Measurements from ENCODE around the gene SUN3. TPM values are rescaled to one million over a fixed set of nuclear protein-coding genes. Genes with fewer than 3 reads are reported as not detected.

SUN3 gene
- total and polyA plus RNA-seq, 9 of the 15 experiments (the other 6 are each of a cell fraction or from before 2014, with no cell fraction given) = 0.04 to 0.06 TPM; not detected in 7

GRCh38 chr7:47945261-47946015, 83.5 kb downstream of the SUN3 start (continued):
- TF ChIP-seq HNRNPUL1 (IDR thresholded peaks at IDR 0.05; ENCODE audit: low read length) (no peak), ARID2 (IDR thresholded peaks at IDR 0.05) (peak; percentile 42; the same call in 1 of the 2 replicates)

DNA sequence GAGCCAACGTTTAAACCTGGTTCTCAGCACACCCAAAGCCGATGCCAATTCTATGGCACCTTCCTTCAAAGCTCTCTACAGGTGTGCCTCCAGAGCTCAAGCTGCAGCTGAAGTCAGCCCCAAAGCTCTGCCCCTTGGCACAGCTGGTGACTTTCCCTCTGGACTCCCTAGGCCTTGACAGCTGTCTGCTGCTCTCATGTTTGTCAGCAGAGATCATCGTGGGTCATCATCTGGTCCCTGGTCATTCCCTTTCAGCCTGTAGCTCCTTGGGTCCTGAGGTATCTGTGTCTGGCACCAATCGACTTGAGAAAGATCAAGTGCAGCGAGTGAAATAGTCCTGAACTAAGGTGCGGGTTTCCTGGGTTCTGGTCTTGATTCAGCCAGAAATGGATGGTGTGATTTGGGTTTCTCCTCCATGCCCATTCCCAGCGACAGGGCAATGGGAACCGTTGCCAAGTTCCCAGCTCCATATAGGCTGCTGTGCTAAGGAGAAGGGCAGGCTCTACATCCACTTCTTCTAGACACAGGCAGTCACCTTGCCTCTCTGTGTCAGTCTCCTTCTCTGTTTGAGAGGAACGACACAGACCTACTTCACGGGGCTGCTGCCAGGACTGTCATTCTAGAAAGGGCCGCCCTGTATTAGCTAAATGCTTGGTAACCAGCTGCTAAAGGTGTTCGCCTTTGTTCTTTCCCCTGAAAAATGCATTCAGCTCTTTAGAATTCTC, 84.2 kb downstream of the SUN3 start:
- H2AFZ ChIP-seq (ENCODE audit: low read depth, low read length) = no peak overlapping the region
- H3K4me1 ChIP-seq (replicated peaks in 1 of 2; ENCODE audit: control insufficient read depth in 2 of 2, insufficient read depth in 2 of 2, low read length in 2 of 2) = no peaks in the 10 kb centered on the region; a peak in 1 of 5 replicates
- WGBS (ENCODE audit: insufficient coverage, low coverage, missing lambda C conversion rate) = 6% methylated on average over 12 of the region's 12 CpGs
- no peak overlapping the region for H3K27ac ChIP-seq (ENCODE audit: extremely low read depth, low read depth, low read length)
- H3K27me3 ChIP-seq (ENCODE audit: control insufficient read depth in 2 of 2, insufficient read depth in 2 of 2, low read length in 2 of 2) = peaks cover 9 to 39% of the 10 kb centered on the region in 2 experiments; a peak in 4 of 5 replicates
- no peak overlapping the region for H3K9ac ChIP-seq (ENCODE audit: insufficient read depth in 1 of 2, low read depth in 2 of 2, low read length in 2 of 2)
- H3K36me3 ChIP-seq (ENCODE audit: control insufficient read depth, insufficient read depth, low read length) = no peaks in the 10 kb centered on the region
- no peaks in the 10 kb centered on the region; the same call in none of the 2 replicates for H4K20me1 ChIP-seq (replicated peaks; ENCODE audit: control insufficient read depth, insufficient read depth, low read length)
- H3K9me1 ChIP-seq (ENCODE audit: control insufficient read depth, insufficient read depth, low read length) = no peaks in the 10 kb centered on the region
- FAIRE-seq = no peak
- no TSS peak for BruUV-seq (replicated peaks)
- POLR2A ChIA-PET = interaction anchor here (0.8 to 1.2 kb wide), 2 partner anchors 20 to 164 kb away, joined by 3 read pairs; no protein-coding TSS in a partner anchor
- ATAC-seq = peak; percentile 37
- TF ChIP-seq MLLT1 (IDR thresholded peaks at IDR 0.05) (no peak), MCM3 (IDR thresholded peaks at IDR 0.05) (no peak), BRD9 (IDR thresholded peaks at IDR 0.05; ENCODE audit: low read depth, partially characterized antibody) (no peak)
- no peak overlapping the region for H3K4me2 ChIP-seq (ENCODE audit: insufficient read depth, low read length)
- in situ Hi-C loops (cut with MboI) (loop anchor here (5.0 kb wide), 1 partner anchor 168 kb away; no protein-coding TSS in a partner anchor), intact Hi-C loops (cut with micrococcal nuclease) (loop anchor here (1.0 to 5.0 kb wide), 3 partner anchors 166 to 1908 kb away; no protein-coding TSS in a partner anchor)
- no peaks in the 10 kb centered on the region for H3K9me3 ChIP-seq (replicated peaks; ENCODE audit: control insufficient read depth, insufficient read depth, low read depth, low read length)
- DNase-seq (ENCODE audit: extremely low read depth in 1 of 4, low spot score in 3 of 4) = no peak
- no peaks in the 10 kb centered on the region for H3K79me2 ChIP-seq (ENCODE audit: control insufficient read depth, insufficient read depth, low read length)
- CTCF ChIA-PET (ENCODE audit: low intra/inter-chr PET ratio) = interaction anchor here (1.1 to 3.0 kb wide), 4 partner anchors 23 to 210 kb away, joined by 3 to 39 read pairs (median 8); no protein-coding TSS in a partner anchor
- no peak overlapping the region for H3K4me3 ChIP-seq
